ENCODE measurements around the gene PPP1R27.

GRCh38 chr17:81832608-81833159, 2.2 kb downstream of the PPP1R27 start:
- TF ChIP-seq, protein P1, sequence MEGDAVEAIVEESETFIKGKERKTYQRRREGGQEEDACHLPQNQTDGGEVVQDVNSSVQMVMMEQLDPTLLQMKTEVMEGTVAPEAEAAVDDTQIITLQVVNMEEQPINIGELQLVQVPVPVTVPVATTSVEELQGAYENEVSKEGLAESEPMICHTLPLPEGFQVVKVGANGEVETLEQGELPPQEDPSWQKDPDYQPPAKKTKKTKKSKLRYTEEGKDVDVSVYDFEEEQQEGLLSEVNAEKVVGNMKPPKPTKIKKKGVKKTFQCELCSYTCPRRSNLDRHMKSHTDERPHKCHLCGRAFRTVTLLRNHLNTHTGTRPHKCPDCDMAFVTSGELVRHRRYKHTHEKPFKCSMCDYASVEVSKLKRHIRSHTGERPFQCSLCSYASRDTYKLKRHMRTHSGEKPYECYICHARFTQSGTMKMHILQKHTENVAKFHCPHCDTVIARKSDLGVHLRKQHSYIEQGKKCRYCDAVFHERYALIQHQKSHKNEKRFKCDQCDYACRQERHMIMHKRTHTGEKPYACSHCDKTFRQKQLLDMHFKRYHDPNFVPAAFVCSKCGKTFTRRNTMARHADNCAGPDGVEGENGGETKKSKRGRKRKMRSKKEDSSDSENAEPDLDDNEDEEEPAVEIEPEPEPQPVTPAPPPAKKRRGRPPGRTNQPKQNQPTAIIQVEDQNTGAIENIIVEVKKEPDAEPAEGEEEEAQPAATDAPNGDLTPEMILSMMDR (IDR thresholded peaks at IDR 0.05): no peak
- TF ChIP-seq POLR2A (IDR thresholded peaks at IDR 0.05): no peak

Measured in heart left ventricle (tissue), 13 donors.